IMR-90 (cell line): ENCODE data around the gene ZNF609. TPM values are rescaled to one million over a fixed set of nuclear protein-coding genes. Genes with fewer than 3 reads are reported as not detected.

Source experiments
- ATAC-seq: fragments of 200-7000 bp; cut with Tn5 transposase; 2 replicates; pipeline ENCODE4 v1.9.1; 2020; ENCODE audit warnings: low read depth, mild to moderate bottlenecking, moderate library complexity
- BruUV-seq: library from RNA; stranded (reverse); fragments of 400-500 nt; replicated peaks from 2 replicates; lab custom pipeline; 2021; lab: Mats Ljungman, UMichigan
- CTCF ChIA-PET: fragments of 300-600 bp; formaldehyde crosslinking; extraction: SDS; loops from one replicate; lab custom pipeline; 2021; ENCODE audit warnings: antibody characterized with exemption; lab: Yijun Ruan, JAX
- POLR2A ChIA-PET: fragments of 300-600 bp; sonication (Branson Sonifier 250); formaldehyde crosslinking; loops from one replicate; lab custom pipeline; 2022; ENCODE audit warnings: antibody characterized with exemption; ENCODE audit not compliant: unreplicated experiment; lab: Charles Lee
- DNase-seq: peaks from one replicate; pipeline ENCODE4 v3.0.0; 2013
- H2AFZ ChIP-seq: replicated peaks from 2 replicates; pipeline ENCODE3; 2013; ENCODE audit warnings: low read length, mild to moderate bottlenecking; ENCODE audit not compliant: poor library complexity
- H2AK5ac ChIP-seq: 2 replicates; pipeline ENCODE4 v1.6.1; 2013; ENCODE audit warnings: low read depth, low read length, inconsistent platforms
- H2AK9ac ChIP-seq: replicated peaks from 2 replicates; pipeline ENCODE3; 2013; ENCODE audit warnings: mild to moderate bottlenecking, low read depth, low read length, moderate library complexity; ENCODE audit not compliant: poor library complexity
- H2BK120ac ChIP-seq: 2 replicates; pipeline ENCODE4 v1.6.1; 2013; ENCODE audit warnings: low read depth, low read length, inconsistent platforms
- H2BK15ac ChIP-seq: 3 replicates; pipeline ENCODE4 v1.6.1; 2013; ENCODE audit warnings: low read depth, low read length, inconsistent platforms
- H2BK20ac ChIP-seq: 2 replicates; pipeline ENCODE4 v1.6.1; 2013; ENCODE audit warnings: low read depth, mild to moderate bottlenecking, inconsistent platforms, low read length, moderate library complexity
- H2BK5ac ChIP-seq: 2 replicates; pipeline ENCODE4 v1.6.1; 2013; ENCODE audit warnings: mild to moderate bottlenecking, low read depth, low read length, inconsistent platforms; ENCODE audit not compliant: poor library complexity, severe bottlenecking
- H3K14ac ChIP-seq: replicated peaks from 2 replicates; pipeline ENCODE4 v1.6.1; 2013; ENCODE audit warnings: low read depth, low read length, inconsistent platforms
- H3K18ac ChIP-seq: 2 replicates; pipeline ENCODE4 v1.6.1; 2013; ENCODE audit warnings: low read depth, low read length, control low read depth
- H3K23ac ChIP-seq: 2 replicates; pipeline ENCODE4 v1.6.1; 2013; ENCODE audit warnings: low read depth, low read length, inconsistent platforms
- H3K27ac ChIP-seq: 2 replicates; pipeline ENCODE4 v1.5.1; 2013; ENCODE audit warnings: mild to moderate bottlenecking, control low read depth, low read length; ENCODE audit not compliant: insufficient read depth
- H3K27me3 ChIP-seq: 2 replicates; pipeline ENCODE4 v1.6.1; 2013; ENCODE audit warnings: low read length; ENCODE audit not compliant: control insufficient read depth, insufficient read depth
- H3K36me3 ChIP-seq: 2 replicates; pipeline ENCODE4 v1.6.1; 2013; ENCODE audit warnings: low read length, mixed read lengths; ENCODE audit not compliant: control insufficient read depth, insufficient read depth
- H3K4ac ChIP-seq: 2 replicates; pipeline ENCODE4 v1.6.1; 2013; ENCODE audit warnings: low read depth, low read length, inconsistent platforms
- H3K4me1 ChIP-seq: 2 replicates; pipeline ENCODE4 v1.6.1; 2013; ENCODE audit warnings: low read length, mixed read lengths; ENCODE audit not compliant: control insufficient read depth, insufficient read depth
- H3K4me2 ChIP-seq: 2 replicates; pipeline ENCODE4 v1.6.1; 2013; ENCODE audit warnings: low read depth, mild to moderate bottlenecking, control low read depth, low read length, moderate library complexity
- H3K4me3 ChIP-seq: 2 replicates; pipeline ENCODE4 v1.5.1; 2013; ENCODE audit warnings: low read depth, mild to moderate bottlenecking, control low read depth, low read length, moderate library complexity; ENCODE audit not compliant: insufficient read depth
- H3K56ac ChIP-seq: 2 replicates; pipeline ENCODE4 v1.6.1; 2013; ENCODE audit warnings: low read length, inconsistent platforms; ENCODE audit not compliant: insufficient read depth; ENCODE audit errors: extremely low read depth
- H3K79me1 ChIP-seq, 2 experiments: 2 replicates each; pipeline ENCODE4 v1.6.1; 2013; ENCODE audit warnings: low read length in 2 of 2, inconsistent platforms in 1 of 2, low read depth in 1 of 2
- H3K9ac ChIP-seq: 2 replicates; pipeline ENCODE4 v1.6.1; 2013; ENCODE audit warnings: low read depth, low read length, control low read depth
- H3K9me1 ChIP-seq: 2 replicates; pipeline ENCODE4 v1.6.1; 2013; ENCODE audit warnings: low read length, inconsistent platforms; ENCODE audit not compliant: insufficient read depth
- H3K9me3 ChIP-seq: 2 replicates; pipeline ENCODE4 v1.6.1; 2013; ENCODE audit warnings: low read length; ENCODE audit not compliant: control insufficient read depth, insufficient read depth
- H4K20me1 ChIP-seq: 2 replicates; pipeline ENCODE4 v1.6.1; 2013; ENCODE audit warnings: low read length, inconsistent platforms; ENCODE audit not compliant: insufficient read depth
- H4K5ac ChIP-seq: 2 replicates; pipeline ENCODE4 v1.6.1; 2013; ENCODE audit warnings: mild to moderate bottlenecking, low read depth, low read length, control low read depth
- H4K8ac ChIP-seq, 2 experiments: 2 replicates each; pipeline ENCODE4 v1.6.1; 2013; ENCODE audit warnings: low read depth in 2 of 2, low read length in 2 of 2, control low read depth in 1 of 2, inconsistent platforms in 1 of 2
- H4K91ac ChIP-seq: 2 replicates; pipeline ENCODE4 v1.6.1; 2013; ENCODE audit warnings: low read depth, low read length, inconsistent platforms; ENCODE audit not compliant: insufficient read depth
- POLR2A ChIP-seq: IDR thresholded peaks from 2 replicates; pipeline ENCODE4 v1.6.1; 2012; ENCODE audit warnings: mild to moderate bottlenecking, low read depth, low read length
- SMC3 ChIP-seq: fragments of 150-350 bp; IDR thresholded peaks from 2 replicates; pipeline ENCODE4 v1.6.1; 2016; ENCODE audit warnings: low read depth, mild to moderate bottlenecking, antibody characterized with exemption, low read length, moderate library complexity
- WGBS, 2 experiments: methylation state at CpG; one replicate each; pipeline versions ENCODE4 v1.1.5 to v1.1.7; 2013; ENCODE audit warnings: missing lambda C conversion rate in 2 of 2; ENCODE audit not compliant: insufficient read length in 1 of 2; ENCODE audit errors: extremely low coverage in 2 of 2; 5-methylcytosine and 5-hydroxymethylcytosine counted together
- dilution Hi-C: fragments of 300-500 bp; cut with HindIII; formaldehyde crosslinking; loops from one replicate; pipeline ENCODE4 v1.14.3; 2018; ENCODE audit warnings: low sequenced_read_pairs; ENCODE audit not compliant: unreplicated experiment
- in situ Hi-C: fragments of 300-500 bp; cut with MboI; formaldehyde crosslinking; loops from 3 replicates; pipeline ENCODE4 v1.14.3; 2019; ENCODE audit warnings: low sequenced_read_pairs, inconsistent platforms, mixed read lengths
- intact Hi-C: fragments of 100-400 bp; cut with micrococcal nuclease; formaldehyde crosslinking; loops from 2 replicates; pipeline ENCODE4 v1.10.0; 2022
- polyA plus RNA-seq, 3 experiments: library from polyadenylated mRNA; depleted of rRNA; stranded (reverse); fragments of >200 nt; gene quantifications; 2 replicates each; pipeline ENCODE4 v1.2.3, GENCODE V29; 2012; ENCODE audit warnings: low replicate concordance in 1 of 3
- total RNA-seq: library from RNA; depleted of rRNA; stranded (reverse); fragments of >200 nt; gene quantifications from 2 replicates; pipeline ENCODE4 v1.2.3, GENCODE V29; 2012

Gene ZNF609
- total and polyA plus RNA-seq, 2 of the 4 experiments (the other 2 are of a cell fraction): 10.4 to 12.5 TPM

DNA sequence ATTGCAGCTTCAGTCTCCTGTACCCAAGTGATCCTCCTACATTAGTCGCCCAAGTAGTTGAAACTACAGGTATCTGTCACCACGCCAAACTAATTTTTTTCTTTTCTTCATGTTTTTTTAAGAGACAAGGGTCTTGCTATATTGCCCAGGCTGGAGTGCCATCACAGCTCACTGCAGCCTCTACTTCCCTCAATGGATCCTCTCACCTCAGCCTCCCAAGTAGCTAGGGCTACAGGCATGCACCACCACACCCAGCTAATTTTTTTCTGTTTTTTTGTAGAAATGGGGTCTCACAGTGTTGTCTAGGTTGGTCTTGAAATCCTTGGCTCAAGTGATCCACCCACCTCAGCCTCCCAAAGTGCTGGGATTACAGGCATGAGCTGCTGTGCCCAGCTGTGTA, 89.5 kb downstream of the ZNF609 start:
- intact Hi-C loops: no loop called here
- H3K4ac ChIP-seq: no peak overlapping the region
- no peak overlapping the region for H2AFZ ChIP-seq
- peaks cover 33 to 72% of the 10 kb centered on the region in 2 experiments for H3K79me1 ChIP-seq
- no peak overlapping the region for H3K4me2 ChIP-seq
- H2AK5ac ChIP-seq: no peak overlapping the region
- ATAC-seq: no peak
- no peak overlapping the region for H3K14ac ChIP-seq
- no peaks in the 10 kb centered on the region for H3K9me3 ChIP-seq
- no peak overlapping the region for H3K56ac ChIP-seq
- BruUV-seq: no TSS peak
- H2BK15ac ChIP-seq: no peak overlapping the region
- in situ Hi-C loops: no loop called here
- H4K5ac ChIP-seq: no peak overlapping the region
- H2BK5ac ChIP-seq: no peak overlapping the region
- no peak for DNase-seq
- no peaks in the 10 kb centered on the region for H3K27me3 ChIP-seq
- POLR2A ChIA-PET: no interaction called here
- H4K8ac ChIP-seq: no peak overlapping the region
- TF ChIP-seq SMC3 (no peak), POLR2A (no peak)
- dilution Hi-C loops: no loop called here
- peaks cover 47% of the 10 kb centered on the region for H4K20me1 ChIP-seq
- H3K27ac ChIP-seq: no peak overlapping the region
- H3K23ac ChIP-seq: no peak overlapping the region
- peaks cover 4% of the 10 kb centered on the region; the same call in 1 of the 2 replicates for H3K36me3 ChIP-seq
- H4K91ac ChIP-seq: no peak overlapping the region
- CTCF ChIA-PET: no interaction called here
- no peak overlapping the region for H2BK120ac ChIP-seq
- H3K4me1 ChIP-seq: peaks cover 4% of the 10 kb centered on the region; the same call in 1 of the 2 replicates
- H3K18ac ChIP-seq: no peak overlapping the region
- no peak overlapping the region for H3K4me3 ChIP-seq
- H2AK9ac ChIP-seq: no peak overlapping the region
- no CpG with 5 or more reads among the region's 2 CpGs for WGBS, 2 experiments
- H3K9me1 ChIP-seq: peaks cover 8% of the 10 kb centered on the region
- H2BK20ac ChIP-seq: no peak overlapping the region
- no peak overlapping the region for H3K9ac ChIP-seq
